ENCODE data around the gene PFKFB3. TPM values are rescaled to one million over a fixed set of nuclear protein-coding genes. Genes with fewer than 3 reads are reported as not detected.

PFKFB3 gene
- total RNA-seq, 2 donors from 2014 or later = 23.4 to 70.7 TPM

GRCh38 chr10:6275022-6275997, 72.6 kb downstream of the PFKFB3 start:
- peaks cover 4% of the 10 kb centered on the region for H3K4me1 ChIP-seq
- intact Hi-C loops (cut with DNase I) = no loop called here
- no peak overlapping the region for H3K4me3 ChIP-seq
- TF ChIP-seq CTCF (IDR thresholded peaks at IDR 0.05) = no peak
- no peaks in the 10 kb centered on the region for H3K27me3 ChIP-seq
- H3K9ac ChIP-seq (ENCODE audit: low read depth in 2 of 2, low read length in 2 of 2) = no peak overlapping the region
- peak overlapping the region; percentile 45 for H3K27ac ChIP-seq
- no peaks in the 10 kb centered on the region for H3K36me3 ChIP-seq
- H3K9me3 ChIP-seq = no peaks in the 10 kb centered on the region
- peak; percentile 68 for DNase-seq

GRCh38 chr10:6276356-6276755, 73.6 kb downstream of the PFKFB3 start:
- H3K4me1 ChIP-seq = peaks cover 4% of the 10 kb centered on the region
- no peak for TF ChIP-seq CTCF (IDR thresholded peaks at IDR 0.05)
- no peak overlapping the region for H3K4me3 ChIP-seq
- intact Hi-C loops (cut with DNase I) = no loop called here
- no peak overlapping the region for H3K27ac ChIP-seq
- H3K9ac ChIP-seq (ENCODE audit: low read depth in 2 of 2, low read length in 2 of 2) = no peak overlapping the region
- no peaks in the 10 kb centered on the region for H3K27me3 ChIP-seq
- DNase-seq = no peak
- no peaks in the 10 kb centered on the region for H3K36me3 ChIP-seq
- H3K9me3 ChIP-seq = no peaks in the 10 kb centered on the region

- no peak for DNase-seq
- intact Hi-C loops (cut with DNase I) = no loop called here
These were observed 75.9 kb downstream of the PFKFB3 start for GRCh38 chr10:6278519-6279120.

GRCh38 chr10:6279540-6280267, 77.0 kb downstream of the PFKFB3 start:
- Histone ChIP-seq H3K36me3 (no peaks in the 10 kb centered on the region), H3K4me1 (no peaks in the 10 kb centered on the region), H3K27ac (no peak overlapping the region), H3K9ac (ENCODE audit: low read depth in 2 of 2, low read length in 2 of 2) (no peak overlapping the region), H3K4me3 (no peak overlapping the region), H3K9me3 (no peaks in the 10 kb centered on the region), H3K27me3 (no peaks in the 10 kb centered on the region)
- DNase-seq = no peak
- intact Hi-C loops (cut with DNase I) = no loop called here
- TF ChIP-seq CTCF (IDR thresholded peaks at IDR 0.05) = no peak

More at GRCh38 chr10:6278519-6279120, 75.9 kb downstream of the PFKFB3 start:
- H3K4me3 ChIP-seq = no peak overlapping the region
- H3K4me1 ChIP-seq = no peaks in the 10 kb centered on the region
- no peaks in the 10 kb centered on the region for H3K27me3 ChIP-seq
- no peaks in the 10 kb centered on the region for H3K36me3 ChIP-seq
- no peak for TF ChIP-seq CTCF (IDR thresholded peaks at IDR 0.05)
- no peak overlapping the region for H3K9ac ChIP-seq (ENCODE audit: low read depth in 2 of 2, low read length in 2 of 2)
- no peaks in the 10 kb centered on the region for H3K9me3 ChIP-seq
- no peak overlapping the region for H3K27ac ChIP-seq

- intact Hi-C loops (cut with DNase I) = no loop called here
- TF ChIP-seq CTCF (IDR thresholded peaks at IDR 0.05) = no peak
- no peaks in the 10 kb centered on the region for H3K4me1 ChIP-seq
- no peaks in the 10 kb centered on the region for H3K36me3 ChIP-seq
- no peak for DNase-seq
- H3K27me3 ChIP-seq = no peaks in the 10 kb centered on the region
- no peak overlapping the region for H3K4me3 ChIP-seq
- no peak overlapping the region for H3K9ac ChIP-seq (ENCODE audit: low read depth in 2 of 2, low read length in 2 of 2)
- no peak overlapping the region for H3K27ac ChIP-seq
- no peaks in the 10 kb centered on the region for H3K9me3 ChIP-seq
These were observed 77.6 kb downstream of the PFKFB3 start for GRCh38 chr10:6280291-6280690.
